Stimulated activated CD4-positive, alpha-beta T cell treated with anti-CD3 and anti-CD28 coated beads, TNF-alpha, amount 100 ng/mL, for 48 hours (primary cell): ENCODE data around the gene CCDC85C.

Experiments
- DNase-seq, 3 donors: peaks; one replicate each; pipeline ENCODE4 v3.0.0-alpha.2; 2020; ENCODE audit warnings: low read depth in 3 of 3

Gene CCDC85C

DNA sequence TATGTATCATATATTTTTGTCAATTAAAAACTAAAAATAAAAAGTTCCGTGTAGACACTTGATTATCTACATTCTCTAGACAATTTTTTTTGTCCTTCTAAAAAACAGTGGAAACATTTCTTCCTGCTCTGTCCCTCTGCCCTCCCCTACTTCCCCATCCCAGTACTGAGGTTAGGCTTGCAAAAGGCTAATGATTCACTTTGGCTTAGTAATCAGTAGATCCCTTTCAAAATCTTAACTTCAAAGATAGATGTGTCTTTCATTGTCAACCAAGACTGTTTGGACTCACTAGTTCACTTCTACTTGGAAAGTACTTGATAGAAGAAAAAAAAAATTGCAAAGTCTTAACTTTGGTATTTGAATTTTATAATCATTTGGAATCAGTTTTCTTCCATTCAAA, 127.1 kb downstream of the CCDC85C start:
- no peak for DNase-seq

GRCh38 chr14:99475660-99476059, 128.3 kb downstream of the CCDC85C start:
- DNase-seq = no peak

DNA sequence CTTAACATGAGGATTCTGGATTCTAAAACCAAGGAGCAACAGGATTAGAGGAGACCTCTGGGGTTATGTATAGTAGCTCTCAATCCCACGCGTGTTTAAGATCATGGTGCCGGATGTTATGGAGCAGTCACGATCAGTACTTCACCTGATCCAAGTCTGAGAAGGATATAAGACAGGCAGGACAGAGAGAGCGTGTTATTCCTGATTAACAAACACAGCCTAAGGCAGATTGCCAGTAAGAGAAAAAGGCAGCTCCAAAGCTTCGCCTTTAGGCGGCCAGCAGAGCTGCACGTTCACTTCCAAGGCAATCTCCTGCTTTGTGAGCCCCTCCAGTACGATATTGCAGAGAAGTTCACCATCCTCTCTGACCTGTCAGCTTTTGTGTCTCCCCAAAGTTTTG, 128.8 kb downstream of the CCDC85C start:
- DNase-seq = no peak

GRCh38 chr14:99473458-99473857, 130.5 kb downstream of the CCDC85C start:
- no peak for DNase-seq

DNA sequence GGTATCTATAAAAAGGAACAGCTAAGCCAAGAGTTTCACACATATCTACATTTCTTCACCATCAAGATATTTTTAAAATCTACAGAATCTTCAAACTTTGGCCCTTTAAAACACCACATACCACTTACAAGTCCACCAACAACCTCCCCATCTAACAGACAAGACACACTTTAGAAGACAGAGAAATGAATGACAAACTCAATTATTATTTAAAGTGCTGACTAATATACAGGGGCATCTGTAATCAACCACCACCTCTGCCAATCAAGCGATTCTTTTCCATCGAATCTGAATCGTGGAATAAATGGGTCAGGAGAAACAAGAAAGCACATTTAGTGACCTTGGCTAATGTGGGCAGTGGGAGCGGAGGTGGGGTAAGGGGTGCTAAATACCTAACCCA, 131.1 kb downstream of the CCDC85C start:
- no peak for DNase-seq

DNA sequence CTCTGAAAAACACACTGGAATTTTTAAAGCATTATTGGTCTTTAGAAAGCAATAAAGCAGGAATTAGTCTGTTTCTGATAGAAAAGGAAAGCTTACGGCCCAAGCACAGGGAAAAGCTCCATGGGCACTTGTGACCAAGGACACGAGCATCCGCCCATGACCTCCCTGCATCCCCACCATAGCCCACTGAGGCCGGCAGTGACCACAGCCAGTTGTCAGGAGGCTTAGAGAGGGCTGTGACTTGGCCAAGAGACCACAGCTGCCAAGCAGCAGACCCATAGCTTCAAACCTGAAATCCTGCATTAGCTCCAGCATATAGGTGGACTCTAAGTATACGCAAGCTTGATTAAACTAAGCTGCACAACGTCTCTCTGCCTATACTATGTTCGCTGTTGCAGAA, 132.3 kb downstream of the CCDC85C start:
- no peak for DNase-seq

DNA sequence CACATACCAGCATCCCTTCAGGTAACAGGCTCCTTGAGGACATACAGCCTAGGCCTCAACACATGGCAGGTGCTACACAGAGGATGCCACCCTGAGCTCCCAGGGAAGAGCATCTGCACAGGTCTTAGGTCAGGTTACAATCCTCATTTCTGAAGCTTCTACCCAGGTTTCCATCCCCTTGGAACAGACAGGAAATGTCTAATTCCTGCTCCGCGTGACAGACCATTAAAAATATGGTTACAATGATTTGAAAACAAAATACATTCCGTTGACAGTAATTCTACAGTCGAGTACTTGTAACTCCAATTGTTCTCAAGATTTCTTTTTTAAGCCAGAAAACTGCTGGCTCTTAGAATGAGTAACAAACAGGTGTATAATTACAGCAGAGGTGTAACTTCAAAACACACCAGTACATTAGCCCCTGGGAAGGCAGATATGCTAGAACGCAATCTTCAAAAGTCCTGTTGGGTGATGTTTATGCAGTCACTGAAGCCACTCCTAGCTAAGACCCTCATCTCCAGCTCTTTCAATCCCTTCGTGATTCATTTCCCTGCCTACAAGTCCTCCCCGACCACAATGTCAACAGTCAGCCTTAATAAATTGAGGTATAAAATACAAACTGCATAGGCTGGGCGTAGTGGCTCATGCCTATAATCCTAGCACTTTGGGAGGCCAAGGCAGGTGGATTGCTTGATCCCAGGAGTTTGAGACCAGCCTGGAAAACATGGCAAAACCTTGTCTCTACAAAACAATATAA, 135.0 kb downstream of the CCDC85C start:
- DNase-seq = no peak

DNA sequence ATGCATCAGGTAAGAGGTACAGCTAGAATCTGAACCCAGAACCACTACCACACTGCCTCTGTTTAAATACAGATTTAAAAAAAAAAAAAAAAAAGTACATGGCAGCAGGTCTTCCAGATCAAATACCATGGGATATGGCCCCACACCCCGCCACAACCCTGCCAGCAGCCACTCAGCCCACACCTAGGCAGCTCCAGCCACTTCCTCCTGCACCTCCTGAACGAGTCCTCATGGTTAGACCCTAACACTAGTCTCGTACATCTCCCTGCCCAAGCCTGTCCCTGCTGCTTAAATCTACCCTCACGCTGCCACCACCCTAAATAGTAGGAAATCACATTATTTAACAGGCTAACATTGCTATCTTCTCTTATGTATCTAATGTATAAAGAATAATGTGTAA, 135.9 kb downstream of the CCDC85C start:
- no peak for DNase-seq

DNA sequence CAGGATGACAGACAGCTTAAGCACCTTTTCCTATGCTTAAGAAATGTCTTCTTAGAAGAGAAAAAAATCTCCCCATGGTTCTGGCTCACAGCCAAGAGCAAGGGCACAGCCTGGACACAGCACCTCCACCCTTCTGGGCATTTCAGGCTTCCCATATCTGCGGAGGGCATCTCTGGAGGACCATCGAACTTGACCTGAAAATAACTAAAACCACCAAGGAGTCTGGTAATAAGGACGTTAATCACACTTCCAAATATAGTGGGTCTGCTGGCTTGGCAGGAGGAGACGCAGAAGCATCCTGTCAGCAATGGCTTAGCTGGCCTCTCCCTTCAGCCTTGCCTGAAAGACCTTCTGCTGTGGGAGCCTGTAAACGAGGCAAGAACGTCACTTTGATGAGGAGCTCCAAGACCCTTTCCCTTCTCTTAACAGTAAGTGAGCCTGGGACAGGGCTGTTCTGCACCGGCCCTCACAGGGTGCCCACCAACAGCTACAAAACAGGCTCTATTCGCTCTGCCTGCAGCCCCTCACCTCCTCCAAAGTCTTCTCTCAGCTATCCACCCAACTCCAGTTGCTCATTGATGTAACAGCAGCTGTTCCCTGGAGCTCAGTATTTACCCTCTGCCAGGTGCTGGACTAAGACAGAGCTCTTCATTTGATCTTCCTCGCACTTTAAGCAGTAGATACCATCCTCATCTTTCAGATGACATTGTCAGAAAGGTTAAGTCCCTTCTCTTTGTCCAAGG, 136.5 kb downstream of the CCDC85C start:
- no peak for DNase-seq

- no peak for DNase-seq
These were observed 137.2 kb downstream of the CCDC85C start for GRCh38 chr14:99466758-99467157.

GRCh38 chr14:99465288-99465687, 138.7 kb downstream of the CCDC85C start:
- DNase-seq = no peak

- no peak for DNase-seq
These were observed 140.0 kb downstream of the CCDC85C start for GRCh38 chr14:99463974-99464373.

DNA sequence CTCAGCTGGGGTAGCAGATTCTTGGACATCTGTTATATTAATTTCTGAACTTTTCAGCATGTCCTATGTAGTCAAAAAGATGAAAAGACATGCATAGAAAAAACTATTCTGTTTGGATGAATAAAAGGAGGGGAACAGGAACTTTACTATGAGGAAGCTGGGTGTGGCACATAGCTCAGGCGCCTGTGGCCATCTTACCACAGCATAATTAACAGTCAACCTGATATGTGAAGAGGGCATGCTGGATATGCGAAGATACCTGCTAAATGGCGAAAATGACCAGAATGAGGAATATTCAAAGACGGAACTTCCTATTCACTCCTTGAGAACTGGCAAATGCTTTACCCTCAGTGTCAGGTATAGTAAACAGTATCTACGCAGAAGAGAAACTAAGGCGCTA, 141.8 kb downstream of the CCDC85C start:
- DNase-seq = no peak

DNA sequence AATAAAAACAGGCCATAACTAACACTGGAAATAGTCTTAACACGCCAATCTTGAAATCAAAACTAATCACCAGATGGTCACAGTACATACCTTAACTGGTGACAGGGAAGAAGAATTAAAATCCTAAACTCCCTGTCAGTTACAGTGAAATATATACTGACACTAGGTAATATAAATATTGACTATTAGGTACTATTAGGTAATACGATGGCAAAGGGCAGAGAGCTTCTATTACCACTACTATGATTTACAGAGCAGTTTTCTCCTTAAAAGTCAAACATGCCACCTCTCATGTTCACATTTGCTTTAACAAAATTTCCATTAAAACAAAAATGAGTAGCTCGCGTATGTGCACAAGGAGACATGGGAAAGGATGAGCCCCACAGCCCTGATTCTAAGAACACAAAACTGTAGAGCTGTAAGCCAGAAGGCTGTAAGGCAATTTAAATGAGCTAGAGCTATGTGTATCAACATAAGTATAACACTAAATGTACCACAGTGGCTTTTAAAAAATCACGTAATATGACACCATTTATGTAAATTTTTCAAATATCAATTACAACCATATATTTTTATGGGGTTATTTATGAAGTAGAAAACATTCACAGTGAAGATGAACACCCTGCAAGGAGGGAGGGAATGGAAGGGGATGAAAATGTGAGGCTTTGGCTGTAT, 142.5 kb downstream of the CCDC85C start:
- no peak for DNase-seq

DNA sequence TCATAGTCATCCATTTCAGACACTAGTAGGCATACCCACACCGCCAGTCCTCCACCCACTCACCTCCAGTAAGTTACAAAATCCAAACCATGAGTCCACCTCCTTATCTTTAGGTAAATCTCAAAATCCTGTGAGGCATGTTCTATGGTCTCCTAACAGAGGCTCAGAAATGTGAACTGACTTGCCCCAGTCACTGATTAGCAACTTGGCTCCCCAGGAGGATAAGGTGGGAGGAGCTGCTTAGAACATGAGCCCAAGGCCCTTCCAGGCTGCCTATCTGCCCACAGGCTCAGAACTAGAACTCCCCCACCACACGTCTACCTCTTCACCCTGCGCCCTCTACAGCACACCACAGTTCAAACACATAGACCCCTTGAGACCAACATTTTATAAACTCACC, 143.2 kb downstream of the CCDC85C start:
- no peak for DNase-seq

- no peak for DNase-seq
These were observed 144.4 kb downstream of the CCDC85C start for GRCh38 chr14:99459481-99460100.

DNA sequence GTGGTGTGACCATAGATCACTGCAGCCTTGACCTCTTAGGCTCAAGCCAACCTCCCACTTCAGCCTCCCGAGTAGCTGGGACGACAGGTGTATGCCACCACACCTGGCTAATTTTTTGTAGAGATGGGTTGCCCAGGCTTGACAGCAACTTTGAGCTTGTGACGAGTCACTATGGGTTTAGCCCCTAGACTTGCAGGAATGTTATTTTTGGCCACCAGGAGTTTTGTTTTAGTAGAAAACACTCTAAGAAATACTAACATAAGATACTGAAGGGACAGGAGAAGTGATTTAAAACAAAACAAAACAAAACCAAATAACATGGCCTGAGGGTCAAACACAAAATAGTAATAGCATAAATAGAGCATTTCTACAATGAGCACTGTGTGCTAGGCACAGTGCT, 149.8 kb downstream of the CCDC85C start:
- no peak for DNase-seq

DNA sequence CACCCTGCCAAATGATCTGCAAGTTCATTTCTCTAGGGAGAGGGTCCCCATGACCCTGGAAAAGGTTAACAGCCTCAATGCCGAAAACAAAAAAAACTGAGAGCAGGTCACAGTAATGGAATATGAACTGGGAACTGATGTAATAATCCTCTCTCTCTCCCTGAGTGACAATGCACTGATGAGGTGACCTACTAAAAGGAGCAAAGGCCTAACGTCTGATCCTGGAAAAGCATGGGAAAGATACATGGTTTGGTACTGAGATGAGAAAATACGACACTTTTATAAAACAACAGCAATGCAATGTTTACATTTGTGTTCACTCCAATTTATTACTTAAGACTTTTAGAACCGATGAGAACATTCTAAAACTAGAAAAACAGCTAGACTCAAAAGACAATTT, 151.0 kb downstream of the CCDC85C start:
- no peak for DNase-seq

DNA sequence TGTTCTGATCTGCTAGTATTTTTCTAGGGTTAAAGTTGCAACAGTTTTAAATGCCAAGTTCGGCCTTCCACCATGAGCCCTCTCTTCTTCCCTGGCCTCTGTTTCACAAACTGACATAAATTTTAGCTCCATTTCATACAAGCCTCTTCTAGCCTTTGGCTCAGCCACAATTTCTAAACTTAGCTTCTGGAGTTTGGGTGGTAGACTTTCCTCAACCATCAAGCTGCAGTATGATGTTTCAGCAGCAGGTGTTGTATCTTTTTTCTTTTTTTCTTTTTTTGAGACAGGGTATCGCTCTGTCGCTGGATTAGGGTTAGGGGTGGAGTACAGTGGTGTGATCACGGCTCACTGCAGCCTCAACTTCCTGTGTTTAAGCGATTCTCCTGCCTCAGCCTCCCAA, 152.8 kb downstream of the CCDC85C start:
- DNase-seq = no peak

- no peak for DNase-seq
These were observed 153.7 kb downstream of the CCDC85C start for GRCh38 chr14:99450266-99450665.
